Esophagus squamous epithelium (tissue), 5 donors: Measurements from ENCODE around the gene COPG1. TPM values are rescaled to one million over a fixed set of nuclear protein-coding genes. Genes with fewer than 3 reads are reported as not detected.

Source experiments
- DNase-seq: peaks from one replicate; lab custom pipeline; 2025; lab: John Stamatoyannopoulos, UW
- H3K27ac ChIP-seq, 4 donors: fragments of 200-600 bp; sonication (generic); one replicate each; pipeline ENCODE4 v1.5.1; 2016 to 2019; ENCODE audit warnings: mild to moderate bottlenecking in 1 of 4
- H3K27me3 ChIP-seq, 4 donors: fragments of 200-600 bp; sonication (generic); 1 replicate in 3 of 4; 2 replicates in 1 of 4; pipeline versions ENCODE4 v1.5.1 to v1.6.0; 2017 to 2021; ENCODE audit warnings: antibody characterized with exemption in 1 of 4
- H3K36me3 ChIP-seq, 3 donors: fragments of 200-600 bp; sonication (generic); one replicate each; pipeline ENCODE4 v1.5.1; 2016 to 2019
- H3K4me1 ChIP-seq, 3 donors: fragments of 200-600 bp; sonication (generic); one replicate each; pipeline ENCODE4 v1.5.1; 2017 to 2019
- H3K4me3 ChIP-seq, 4 donors: fragments of 200-600 bp; sonication (generic); 1 replicate in 3 of 4; 2 replicates in 1 of 4; pipeline ENCODE4 v1.5.1; 2016 to 2019; ENCODE audit warnings: mild to moderate bottlenecking in 2 of 4, moderate library complexity in 1 of 4
- H3K9me3 ChIP-seq, 3 donors: fragments of 200-600 bp; sonication (generic); one replicate each; pipeline ENCODE4 v1.5.1; 2016 to 2019
- CTCF ChIP-seq, 6 experiments: fragments of 450-650 bp in 4 of 6; fragments of 200-600 bp in 2 of 6; sonication (generic) in 2 of 6; IDR thresholded peaks; one replicate each; pipeline ENCODE4 v1.5.1; 2016 to 2019; ENCODE audit warnings: antibody characterized with exemption in 6 of 6, mild to moderate bottlenecking in 4 of 6, moderate library complexity in 4 of 6
- POLR2A ChIP-seq, 4 donors: fragments of 450-650 bp; IDR thresholded peaks; one replicate each; pipeline ENCODE4 v1.6.1; 2017; ENCODE audit warnings: antibody characterized with exemption in 4 of 4, mild to moderate bottlenecking in 4 of 4, moderate library complexity in 3 of 4
- WGBS, 2 donors: methylation state at CpG; one replicate each; pipeline ENCODE4 v1.1.5; 2018; 5-methylcytosine and 5-hydroxymethylcytosine counted together
- intact Hi-C: fragments of 100-400 bp; cut with DNase I; formaldehyde crosslinking; loops from one replicate; pipeline ENCODE4 v1.15.0; 2022
- total RNA-seq, 4 donors: library from RNA; depleted of rRNA; stranded (reverse); fragments of >200 nt; gene quantifications; one replicate each; pipeline ENCODE4 v1.1.0, GENCODE V29; 2016
- donor health status: DM: yes; HTN: yes; CAD: no.

Gene COPG1
- total RNA-seq, 4 donors from 2014 or later = 68.3 to 121 (median 104) TPM

- TF ChIP-seq CTCF (IDR thresholded peaks at IDR 0.05) (no peak), POLR2A (IDR thresholded peaks at IDR 0.05) (no peak)
- intact Hi-C loops = no loop called here
- Histone ChIP-seq H3K4me1 (peaks cover 40 to 73% (median 55%) of the 10 kb centered on the region in 3 donors), H3K9me3 (no peaks in the 10 kb centered on the region), H3K27me3 (no peaks in the 10 kb centered on the region), H3K36me3 (no peaks in the 10 kb centered on the region), H3K4me3 (peak overlapping the region in 1 of 4 donors; percentile 3), H3K27ac (peak overlapping the region; percentile 58 to 85 (median 75))
- WGBS, 2 donors = 29 to 35% methylated on average over 5 to 6 of the region's 6 CpGs
- no peak for DNase-seq
Measured at GRCh38 chr3:129226374-129226773, 23.0 kb upstream of the COPG1 start.

- no peak for DNase-seq
- peaks cover 40 to 77% (median 55%) of the 10 kb centered on the region in 3 donors for H3K4me1 ChIP-seq
- no peaks in the 10 kb centered on the region for H3K36me3 ChIP-seq
- no peak overlapping the region for H3K4me3 ChIP-seq
- 50 to 64% methylated on average over 7 to 10 of the region's 11 CpGs for WGBS, 2 donors
- TF ChIP-seq POLR2A (IDR thresholded peaks at IDR 0.05) (no peak), CTCF (IDR thresholded peaks at IDR 0.05) (peak in 1 of 6 experiments; percentile 14)
- no peaks in the 10 kb centered on the region for H3K27me3 ChIP-seq
- H3K9me3 ChIP-seq = no peaks in the 10 kb centered on the region
- intact Hi-C loops = no loop called here
- H3K27ac ChIP-seq = peak overlapping the region; percentile 69 to 86 (median 75)
Measured at GRCh38 chr3:129228891-129229585, 20.4 kb upstream of the COPG1 start.

GRCh38 chr3:129230311-129231019 lies 18.9 kb upstream of the COPG1 start:
- Histone ChIP-seq H3K4me1 (peaks cover 34 to 63% (median 44%) of the 10 kb centered on the region in 3 donors), H3K9me3 (no peaks in the 10 kb centered on the region), H3K27ac (peak overlapping the region; percentile 39 to 80 (median 56)), H3K27me3 (no peaks in the 10 kb centered on the region), H3K36me3 (no peaks in the 10 kb centered on the region), H3K4me3 (no peak overlapping the region)
- no peak for DNase-seq
- TF ChIP-seq CTCF (IDR thresholded peaks at IDR 0.05) (no peak), POLR2A (IDR thresholded peaks at IDR 0.05) (peak in 1 of 4 donors; percentile 17)
- WGBS, 2 donors = 23 to 30% methylated on average over 7 of the region's 7 CpGs
- intact Hi-C loops = no loop called here

- DNase-seq = no peak
- no peak overlapping the region for H3K4me3 ChIP-seq
- H3K9me3 ChIP-seq = no peaks in the 10 kb centered on the region
- H3K4me1 ChIP-seq = peaks cover 30 to 53% (median 33%) of the 10 kb centered on the region in 3 donors
- H3K27ac ChIP-seq = peak overlapping the region; percentile 17 to 69 (median 36)
- intact Hi-C loops = no loop called here
- TF ChIP-seq POLR2A (IDR thresholded peaks at IDR 0.05) (no peak), CTCF (IDR thresholded peaks at IDR 0.05) (no peak)
- WGBS, 2 donors = 68 to 88% methylated on average over 7 of the region's 10 CpGs
- no peaks in the 10 kb centered on the region for H3K27me3 ChIP-seq
- no peaks in the 10 kb centered on the region for H3K36me3 ChIP-seq
Measured at GRCh38 chr3:129231331-129232119, 17.9 kb upstream of the COPG1 start.
